ENCODE results near the gene SLC11A2. TPM values are rescaled to one million over a fixed set of nuclear protein-coding genes. Genes with fewer than 3 reads are reported as not detected.

SLC11A2 gene
- total and polyA plus RNA-seq, 2 of the 13 experiments (the other 11 are each of a cell fraction or from before 2014, with no cell fraction given), result 71.7 to 77.0 TPM

DNA sequence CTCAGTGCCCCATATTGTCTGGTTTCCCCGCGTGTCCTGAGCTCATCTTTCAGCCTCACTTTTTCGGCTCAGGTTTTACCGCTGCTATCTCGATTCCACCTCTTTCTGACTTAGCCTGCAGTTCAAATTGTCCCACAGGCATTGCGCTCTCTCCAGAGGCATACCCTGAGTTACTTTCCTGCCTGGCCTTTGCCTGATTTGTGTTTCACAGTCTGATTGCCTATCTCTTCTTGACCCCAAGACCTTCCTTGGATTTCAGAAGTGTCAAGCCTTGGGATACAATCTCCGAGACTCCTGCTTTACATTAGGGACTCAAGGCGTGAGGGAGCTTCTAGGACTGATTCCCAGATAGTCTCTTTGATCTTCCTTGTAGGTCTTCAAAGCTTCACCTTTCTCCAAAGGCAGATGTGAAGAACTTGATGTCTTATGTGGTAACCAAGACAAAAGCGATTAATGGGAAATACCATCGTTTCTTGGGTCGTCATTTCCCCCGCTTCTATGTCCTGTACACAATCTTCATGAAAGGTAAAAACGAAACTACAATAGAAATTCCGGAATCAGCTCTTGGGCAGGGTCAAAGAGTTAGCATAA, 22.6 kb upstream of the SLC11A2 start (continued):
- TF ChIP-seq, protein P1, sequence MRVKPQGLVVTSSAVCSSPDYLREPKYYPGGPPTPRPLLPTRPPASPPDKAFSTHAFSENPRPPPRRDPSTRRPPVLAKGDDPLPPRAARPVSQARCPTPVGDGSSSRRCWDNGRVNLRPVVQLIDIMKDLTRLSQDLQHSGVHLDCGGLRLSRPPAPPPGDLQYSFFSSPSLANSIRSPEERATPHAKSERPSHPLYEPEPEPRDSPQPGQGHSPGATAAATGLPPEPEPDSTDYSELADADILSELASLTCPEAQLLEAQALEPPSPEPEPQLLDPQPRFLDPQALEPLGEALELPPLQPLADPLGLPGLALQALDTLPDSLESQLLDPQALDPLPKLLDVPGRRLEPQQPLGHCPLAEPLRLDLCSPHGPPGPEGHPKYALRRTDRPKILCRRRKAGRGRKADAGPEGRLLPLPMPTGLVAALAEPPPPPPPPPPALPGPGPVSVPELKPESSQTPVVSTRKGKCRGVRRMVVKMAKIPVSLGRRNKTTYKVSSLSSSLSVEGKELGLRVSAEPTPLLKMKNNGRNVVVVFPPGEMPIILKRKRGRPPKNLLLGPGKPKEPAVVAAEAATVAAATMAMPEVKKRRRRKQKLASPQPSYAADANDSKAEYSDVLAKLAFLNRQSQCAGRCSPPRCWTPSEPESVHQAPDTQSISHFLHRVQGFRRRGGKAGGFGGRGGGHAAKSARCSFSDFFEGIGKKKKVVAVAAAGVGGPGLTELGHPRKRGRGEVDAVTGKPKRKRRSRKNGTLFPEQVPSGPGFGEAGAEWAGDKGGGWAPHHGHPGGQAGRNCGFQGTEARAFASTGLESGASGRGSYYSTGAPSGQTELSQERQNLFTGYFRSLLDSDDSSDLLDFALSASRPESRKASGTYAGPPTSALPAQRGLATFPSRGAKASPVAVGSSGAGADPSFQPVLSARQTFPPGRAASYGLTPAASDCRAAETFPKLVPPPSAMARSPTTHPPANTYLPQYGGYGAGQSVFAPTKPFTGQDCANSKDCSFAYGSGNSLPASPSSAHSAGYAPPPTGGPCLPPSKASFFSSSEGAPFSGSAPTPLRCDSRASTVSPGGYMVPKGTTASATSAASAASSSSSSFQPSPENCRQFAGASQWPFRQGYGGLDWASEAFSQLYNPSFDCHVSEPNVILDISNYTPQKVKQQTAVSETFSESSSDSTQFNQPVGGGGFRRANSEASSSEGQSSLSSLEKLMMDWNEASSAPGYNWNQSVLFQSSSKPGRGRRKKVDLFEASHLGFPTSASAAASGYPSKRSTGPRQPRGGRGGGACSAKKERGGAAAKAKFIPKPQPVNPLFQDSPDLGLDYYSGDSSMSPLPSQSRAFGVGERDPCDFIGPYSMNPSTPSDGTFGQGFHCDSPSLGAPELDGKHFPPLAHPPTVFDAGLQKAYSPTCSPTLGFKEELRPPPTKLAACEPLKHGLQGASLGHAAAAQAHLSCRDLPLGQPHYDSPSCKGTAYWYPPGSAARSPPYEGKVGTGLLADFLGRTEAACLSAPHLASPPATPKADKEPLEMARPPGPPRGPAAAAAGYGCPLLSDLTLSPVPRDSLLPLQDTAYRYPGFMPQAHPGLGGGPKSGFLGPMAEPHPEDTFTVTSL (CRISPR knock-in tag; IDR thresholded peaks at IDR 0.05; ENCODE audit: borderline replicate concordance), result no peak
- TF ChIP-seq HIVEP1 (CRISPR knock-in tag; IDR thresholded peaks at IDR 0.05), result no peak
- no peak for TF ChIP-seq NRL (CRISPR knock-in tag; IDR thresholded peaks at IDR 0.05; ENCODE audit: borderline replicate concordance)
- TF ChIP-seq GLI4 (CRISPR knock-in tag; IDR thresholded peaks at IDR 0.05; ENCODE audit: borderline replicate concordance), result no peak
- TF ChIP-seq EP300 (IDR thresholded peaks at IDR 0.05; ENCODE audit: low read depth in 2 of 2, low read length in 2 of 2), result no peak
- TF ChIP-seq EP300 (CRISPR knock-in tag; IDR thresholded peaks at IDR 0.05; ENCODE audit: borderline replicate concordance), result no peak
- 0 out of 2 replicates have a peak, but pooled peaks have one; percentile 30 for TF ChIP-seq ZNF546 (CRISPR knock-in tag; conservative IDR thresholded peaks at IDR 0.05)
- peak; percentile 4 for TF ChIP-seq ZNF883 (CRISPR knock-in tag; IDR thresholded peaks at IDR 0.05; ENCODE audit: not compliant biosample characterization)
- 0 out of 2 replicates have a peak, but pooled peaks have one; percentile 15 for TF ChIP-seq ZNF607 (CRISPR knock-in tag; IDR thresholded peaks at IDR 0.05; ENCODE audit: borderline replicate concordance)
- no peak for TF ChIP-seq MTA3 (CRISPR knock-in tag; IDR thresholded peaks at IDR 0.05)
- no peak for TF ChIP-seq KAT8 (CRISPR knock-in tag; IDR thresholded peaks at IDR 0.05)
- TF ChIP-seq ZNF282 (IDR thresholded peaks at IDR 0.05; ENCODE audit: partially characterized antibody), result no peak
- no peak for TF ChIP-seq ZNF569 (CRISPR knock-in tag; IDR thresholded peaks at IDR 0.05; ENCODE audit: borderline replicate concordance)
- TF ChIP-seq SP5 (CRISPR knock-in tag; IDR thresholded peaks at IDR 0.05; ENCODE audit: borderline replicate concordance, low read depth), result no peak
- no peak for TF ChIP-seq ZNF674 (CRISPR knock-in tag; IDR thresholded peaks at IDR 0.05; ENCODE audit: low read depth)
- TF ChIP-seq ZNF333 (CRISPR knock-in tag; IDR thresholded peaks at IDR 0.05; ENCODE audit: borderline replicate concordance), result 0 out of 2 replicates have a peak, but pooled peaks have one; percentile 41
- 0 out of 2 replicates have a peak, but pooled peaks have one; percentile 13 for TF ChIP-seq MEIS1 (CRISPR knock-in tag; IDR thresholded peaks at IDR 0.05; ENCODE audit: borderline replicate concordance)
- no peak for TF ChIP-seq XRCC5 (optimal IDR thresholded peaks at IDR 0.05; ENCODE audit: low read length)
- no peak for TF ChIP-seq KLF9 (CRISPR knock-in tag; IDR thresholded peaks at IDR 0.05; ENCODE audit: low read depth)
- peak; percentile 57 for TF ChIP-seq IKZF4 (CRISPR knock-in tag; IDR thresholded peaks at IDR 0.05; ENCODE audit: borderline replicate concordance, low read depth, not compliant biosample characterization)
- TF ChIP-seq, protein P2, sequence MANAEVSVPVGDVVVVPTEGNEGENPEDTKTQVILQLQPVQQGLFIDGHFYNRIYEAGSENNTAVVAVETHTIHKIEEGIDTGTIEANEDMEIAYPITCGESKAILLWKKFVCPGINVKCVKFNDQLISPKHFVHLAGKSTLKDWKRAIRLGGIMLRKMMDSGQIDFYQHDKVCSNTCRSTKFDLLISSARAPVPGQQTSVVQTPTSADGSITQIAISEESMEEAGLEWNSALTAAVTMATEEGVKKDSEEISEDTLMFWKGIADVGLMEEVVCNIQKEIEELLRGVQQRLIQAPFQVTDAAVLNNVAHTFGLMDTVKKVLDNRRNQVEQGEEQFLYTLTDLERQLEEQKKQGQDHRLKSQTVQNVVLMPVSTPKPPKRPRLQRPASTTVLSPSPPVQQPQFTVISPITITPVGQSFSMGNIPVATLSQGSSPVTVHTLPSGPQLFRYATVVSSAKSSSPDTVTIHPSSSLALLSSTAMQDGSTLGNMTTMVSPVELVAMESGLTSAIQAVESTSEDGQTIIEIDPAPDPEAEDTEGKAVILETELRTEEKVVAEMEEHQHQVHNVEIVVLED (CRISPR knock-in tag; IDR thresholded peaks at IDR 0.05; ENCODE audit: borderline replicate concordance), result no peak
- TF ChIP-seq ZNF557 (CRISPR knock-in tag; IDR thresholded peaks at IDR 0.05), result no peak
- TF ChIP-seq NFIB (CRISPR knock-in tag; IDR thresholded peaks at IDR 0.05; ENCODE audit: borderline replicate concordance), result no peak
- no peak for TF ChIP-seq XBP1 (CRISPR knock-in tag; IDR thresholded peaks at IDR 0.05)

All from HepG2 (cell line).